Central memory CD8-positive, alpha-beta T cell (primary cell): ENCODE measurements around the gene MPP2.
"Not testable (repeated sequence)": the region's sequence is repeated elsewhere in the genome, so short reads cannot be mapped to it uniquely, and the experiment has no call there.

ENCODE experiments used
- ATAC-seq: fragments of 150-1000 bp; cut with Tn5 transposase; replicated peaks from 2 replicates; pipeline ENCODE4 v1.10.0; 2022; ENCODE audit warnings: mild to moderate bottlenecking, moderate FRiP score, moderate number of reproducible peaks; ENCODE audit not compliant: poor library complexity, severe bottlenecking; ENCODE audit errors: extremely low read depth
- DNase-seq, 2 donors: peaks; one replicate each; pipeline ENCODE4 v3.0.0; 2021; ENCODE audit warnings: low spot score in 2 of 2
- H3K27ac Mint-ChIP-seq: one replicate; pipeline ENCODE4 v1.8.0; 2022; ENCODE audit warnings: low read depth, mild to moderate bottlenecking, moderate library complexity, mixed read lengths
- H3K27me3 Mint-ChIP-seq: one replicate; pipeline ENCODE4 v1.8.0; 2022; ENCODE audit warnings: mixed read lengths
- H3K36me3 Mint-ChIP-seq: one replicate; pipeline ENCODE4 v1.8.0; 2022; ENCODE audit warnings: mild to moderate bottlenecking, moderate library complexity, mixed read lengths; ENCODE audit not compliant: insufficient read depth
- H3K4me1 Mint-ChIP-seq: one replicate; pipeline ENCODE4 v1.8.0; 2022; ENCODE audit warnings: mixed read lengths
- H3K4me3 Mint-ChIP-seq: one replicate; pipeline ENCODE4 v1.8.0; 2022; ENCODE audit warnings: mild to moderate bottlenecking, moderate library complexity, mixed read lengths
- H3K9me3 Mint-ChIP-seq: one replicate; pipeline ENCODE4 v1.8.0; 2022; ENCODE audit warnings: mixed read lengths

MPP2 gene

GRCh38 chr17:43940630-43941029 lies 33.3 kb upstream of the MPP2 start:
- Mint-ChIP-seq H3K4me3 (no peak overlapping the region), H3K4me1 (peaks cover 5% of the 10 kb centered on the region), H3K27me3 (peaks cover 3% of the 10 kb centered on the region), H3K9me3 (no peaks in the 10 kb centered on the region), H3K27ac (no peak overlapping the region), H3K36me3 (peaks cover 1% of the 10 kb centered on the region)
- ATAC-seq (no peak), DNase-seq (no peak)

- DNase-seq (no peak), ATAC-seq (no peak)
- no peaks in the 10 kb centered on the region for H3K9me3 Mint-ChIP-seq
- no peak overlapping the region for H3K27ac Mint-ChIP-seq
- H3K27me3 Mint-ChIP-seq = no peaks in the 10 kb centered on the region
- H3K4me3 Mint-ChIP-seq = peak overlapping the region; percentile 69
- peaks cover 5% of the 10 kb centered on the region for H3K4me1 Mint-ChIP-seq
- peaks cover 1% of the 10 kb centered on the region for H3K36me3 Mint-ChIP-seq
Measured at GRCh38 chr17:43939886-43940285, 32.5 kb upstream of the MPP2 start.

- H3K36me3 Mint-ChIP-seq, ATAC-seq, H3K27me3 Mint-ChIP-seq, DNase-seq, H3K9me3 Mint-ChIP-seq, H3K27ac Mint-ChIP-seq, H3K4me1 Mint-ChIP-seq: not testable (repeated sequence)
- peak overlapping the region; percentile 69 for H3K4me3 Mint-ChIP-seq
Measured at GRCh38 chr17:43939452-43939851, 32.1 kb upstream of the MPP2 start.

- no peak for ATAC-seq
- H3K4me3 Mint-ChIP-seq = peak overlapping the region; percentile 69
- no peaks in the 10 kb centered on the region for H3K9me3 Mint-ChIP-seq
- peaks cover 1% of the 10 kb centered on the region for H3K36me3 Mint-ChIP-seq
- DNase-seq = no peak
- H3K27ac Mint-ChIP-seq = no peak overlapping the region
- H3K27me3 Mint-ChIP-seq = no peaks in the 10 kb centered on the region
- H3K4me1 Mint-ChIP-seq = peaks cover 5% of the 10 kb centered on the region
Measured at GRCh38 chr17:43938838-43939182, 31.5 kb upstream of the MPP2 start.

- no peak overlapping the region for H3K27ac Mint-ChIP-seq
Measured at GRCh38 chr17:43936434-43936833, 29.1 kb upstream of the MPP2 start.

GRCh38 chr17:43935926-43936261 lies 28.6 kb upstream of the MPP2 start:
- no peak for DNase-seq
- Mint-ChIP-seq H3K9me3 (no peaks in the 10 kb centered on the region), H3K4me3 (no peak overlapping the region), H3K4me1 (peaks cover 5% of the 10 kb centered on the region), H3K27ac (no peak overlapping the region), H3K36me3 (peaks cover 1% of the 10 kb centered on the region), H3K27me3 (no peaks in the 10 kb centered on the region)
- ATAC-seq = no peak

More at GRCh38 chr17:43936434-43936833, 29.1 kb upstream of the MPP2 start:
- Mint-ChIP-seq H3K9me3 (no peaks in the 10 kb centered on the region), H3K36me3 (peaks cover 1% of the 10 kb centered on the region), H3K4me1 (peaks cover 5% of the 10 kb centered on the region), H3K27me3 (no peaks in the 10 kb centered on the region), H3K4me3 (peak overlapping the region; percentile 33)
- no peak for DNase-seq
- no peak for ATAC-seq

GRCh38 chr17:43935204-43935925 lies 28.0 kb upstream of the MPP2 start:
- H3K36me3 Mint-ChIP-seq = peaks cover 1% of the 10 kb centered on the region
- ATAC-seq (no peak), DNase-seq (no peak)
- H3K4me3 Mint-ChIP-seq = no peak overlapping the region
- H3K27me3 Mint-ChIP-seq = no peaks in the 10 kb centered on the region
- H3K9me3 Mint-ChIP-seq = no peaks in the 10 kb centered on the region
- H3K4me1 Mint-ChIP-seq = peaks cover 5% of the 10 kb centered on the region
- no peak overlapping the region for H3K27ac Mint-ChIP-seq

GRCh38 chr17:43932923-43933322 lies 25.6 kb upstream of the MPP2 start:
- no peaks in the 10 kb centered on the region for H3K36me3 Mint-ChIP-seq
- ATAC-seq = no peak
- no peaks in the 10 kb centered on the region for H3K9me3 Mint-ChIP-seq
- no peaks in the 10 kb centered on the region for H3K27me3 Mint-ChIP-seq
- no peak overlapping the region for H3K27ac Mint-ChIP-seq
- H3K4me1 Mint-ChIP-seq = peaks cover 10% of the 10 kb centered on the region
- H3K4me3 Mint-ChIP-seq = no peak overlapping the region
- DNase-seq = no peak

GRCh38 chr17:43932357-43932756 lies 25.0 kb upstream of the MPP2 start:
- Mint-ChIP-seq H3K27ac (no peak overlapping the region), H3K36me3 (no peaks in the 10 kb centered on the region), H3K27me3 (no peaks in the 10 kb centered on the region), H3K9me3 (no peaks in the 10 kb centered on the region), H3K4me1 (peaks cover 13% of the 10 kb centered on the region), H3K4me3 (no peak overlapping the region)
- no peak for DNase-seq
- no peak for ATAC-seq

GRCh38 chr17:43931062-43931571 lies 23.8 kb upstream of the MPP2 start:
- ATAC-seq (no peak), DNase-seq (no peak)
- Mint-ChIP-seq H3K27ac (no peak overlapping the region), H3K27me3 (peaks cover 7% of the 10 kb centered on the region), H3K4me1 (peaks cover 17% of the 10 kb centered on the region), H3K36me3 (no peaks in the 10 kb centered on the region), H3K9me3 (no peaks in the 10 kb centered on the region), H3K4me3 (no peak overlapping the region)

GRCh38 chr17:43928609-43929008 lies 21.3 kb upstream of the MPP2 start:
- Mint-ChIP-seq H3K4me3 (no peak overlapping the region), H3K27me3 (peaks cover 7% of the 10 kb centered on the region), H3K9me3 (no peaks in the 10 kb centered on the region), H3K27ac (no peak overlapping the region), H3K4me1 (peaks cover 17% of the 10 kb centered on the region), H3K36me3 (peaks cover 2% of the 10 kb centered on the region)
- no peak for ATAC-seq
- DNase-seq = no peak

GRCh38 chr17:43927929-43928328 lies 20.6 kb upstream of the MPP2 start:
- H3K27ac Mint-ChIP-seq = peak overlapping the region; percentile 68
- not testable (repeated sequence) for H3K36me3 Mint-ChIP-seq, H3K27me3 Mint-ChIP-seq, DNase-seq, H3K9me3 Mint-ChIP-seq
- H3K4me1 Mint-ChIP-seq = peaks cover 17% of the 10 kb centered on the region
- peak; percentile 82 for ATAC-seq
- H3K4me3 Mint-ChIP-seq = peak overlapping the region; percentile 81

GRCh38 chr17:43927060-43927864 lies 19.9 kb upstream of the MPP2 start:
- DNase-seq (no peak), ATAC-seq (no peak)

More at GRCh38 chr17:43927060-43927864, 19.9 kb upstream of the MPP2 start:
- H3K4me1 Mint-ChIP-seq = peaks cover 17% of the 10 kb centered on the region
- H3K27me3 Mint-ChIP-seq = peaks cover 7% of the 10 kb centered on the region
- H3K36me3 Mint-ChIP-seq = peaks cover 2% of the 10 kb centered on the region
- H3K4me3 Mint-ChIP-seq = peak overlapping the region; percentile 81
- peak overlapping the region; percentile 68 for H3K27ac Mint-ChIP-seq
- H3K9me3 Mint-ChIP-seq = no peaks in the 10 kb centered on the region
